ENCODE data around the gene ZNF598.
"Not testable (repeated sequence)": the region's sequence is repeated elsewhere in the genome, so short reads cannot be mapped to it uniquely, and the experiment has no call there.

The ZNF598 gene

GRCh38 chr16:2015947-2016208 lies 6.3 kb upstream of the ZNF598 start:
- no peak overlapping the region for H3K4me3 ChIP-seq (ENCODE audit: insufficient read depth, low read depth, low read length)
- no peak overlapping the region for H3K27ac ChIP-seq (ENCODE audit: insufficient read depth, low read depth, low read length, poor library complexity, severe bottlenecking)
- 92 to 93% methylated on average over 7 of the region's 7 CpGs for WGBS, 2 experiments
- peaks cover 34% of the 10 kb centered on the region for H3K27me3 ChIP-seq (ENCODE audit: control insufficient read depth, insufficient read depth, low read length, poor library complexity, severe bottlenecking)
- H3K36me3 ChIP-seq (ENCODE audit: control insufficient read depth, insufficient read depth, low read length): no peaks in the 10 kb centered on the region
- no peaks in the 10 kb centered on the region for H3K4me1 ChIP-seq (ENCODE audit: control insufficient read depth, insufficient read depth, low read length)
- H3K9me3 ChIP-seq (ENCODE audit: control insufficient read depth, low read length): no peaks in the 10 kb centered on the region

- no peaks in the 10 kb centered on the region for H3K9me3 ChIP-seq (ENCODE audit: control insufficient read depth, low read length)
- 91% methylated on average over 22 to 24 of the region's 24 CpGs for WGBS, 2 experiments
- no peak overlapping the region for H3K27ac ChIP-seq (ENCODE audit: insufficient read depth, low read depth, low read length, poor library complexity, severe bottlenecking)
- peaks cover 1% of the 10 kb centered on the region for H3K4me1 ChIP-seq (ENCODE audit: control insufficient read depth, insufficient read depth, low read length)
- peaks cover 28% of the 10 kb centered on the region for H3K27me3 ChIP-seq (ENCODE audit: control insufficient read depth, insufficient read depth, low read length, poor library complexity, severe bottlenecking)
- no peak overlapping the region for H3K4me3 ChIP-seq (ENCODE audit: insufficient read depth, low read depth, low read length)
- H3K36me3 ChIP-seq (ENCODE audit: control insufficient read depth, insufficient read depth, low read length): no peaks in the 10 kb centered on the region
Measured at GRCh38 chr16:2015117-2015946, 5.7 kb upstream of the ZNF598 start.

- no peak overlapping the region for H3K27ac ChIP-seq (ENCODE audit: insufficient read depth, low read depth, low read length, poor library complexity, severe bottlenecking)
- H3K4me3 ChIP-seq (ENCODE audit: insufficient read depth, low read depth, low read length): no peak overlapping the region
- no peaks in the 10 kb centered on the region for H3K9me3 ChIP-seq (ENCODE audit: control insufficient read depth, low read length)
- 91 to 94% methylated on average over 15 of the region's 15 CpGs for WGBS, 2 experiments
- no peaks in the 10 kb centered on the region for H3K36me3 ChIP-seq (ENCODE audit: control insufficient read depth, insufficient read depth, low read length)
- H3K27me3 ChIP-seq (ENCODE audit: control insufficient read depth, insufficient read depth, low read length, poor library complexity, severe bottlenecking): peaks cover 10% of the 10 kb centered on the region
- H3K4me1 ChIP-seq (ENCODE audit: control insufficient read depth, insufficient read depth, low read length): peaks cover 5% of the 10 kb centered on the region
Measured at GRCh38 chr16:2013527-2013926, 3.9 kb upstream of the ZNF598 start.

- not testable (repeated sequence) for H3K27ac ChIP-seq (ENCODE audit: insufficient read depth, low read depth, low read length, poor library complexity, severe bottlenecking); H3K36me3 ChIP-seq (ENCODE audit: control insufficient read depth, insufficient read depth, low read length); H3K27me3 ChIP-seq (ENCODE audit: control insufficient read depth, insufficient read depth, low read length, poor library complexity, severe bottlenecking); H3K9me3 ChIP-seq (ENCODE audit: control insufficient read depth, low read length); H3K4me3 ChIP-seq (ENCODE audit: insufficient read depth, low read depth, low read length)
- H3K4me1 ChIP-seq (ENCODE audit: control insufficient read depth, insufficient read depth, low read length): peaks cover 18% of the 10 kb centered on the region
- WGBS, 2 experiments: 88 to 92% methylated on average over 9 of the region's 9 CpGs
Measured at GRCh38 chr16:2011726-2012125, 2.1 kb upstream of the ZNF598 start.

GRCh38 chr16:2009164-2009711 lies 383 bp downstream of the ZNF598 start:
- Histone ChIP-seq H3K36me3 (ENCODE audit: control insufficient read depth, insufficient read depth, low read length) (no peaks in the 10 kb centered on the region), H3K27me3 (ENCODE audit: control insufficient read depth, insufficient read depth, low read length, poor library complexity, severe bottlenecking) (no peaks in the 10 kb centered on the region), H3K27ac (ENCODE audit: insufficient read depth, low read depth, low read length, poor library complexity, severe bottlenecking) (peak overlapping the region; percentile 42), H3K4me1 (ENCODE audit: control insufficient read depth, insufficient read depth, low read length) (peaks cover 32% of the 10 kb centered on the region), H3K4me3 (ENCODE audit: insufficient read depth, low read depth, low read length) (peak overlapping the region; percentile 95), H3K9me3 (ENCODE audit: control insufficient read depth, low read length) (no peaks in the 10 kb centered on the region)
- 0 to 1% methylated on average over 55 of the region's 55 CpGs for WGBS, 2 experiments

GRCh38 chr16:2008631-2009163 lies 924 bp downstream of the ZNF598 start:
- Histone ChIP-seq H3K36me3 (ENCODE audit: control insufficient read depth, insufficient read depth, low read length) (no peaks in the 10 kb centered on the region), H3K9me3 (ENCODE audit: control insufficient read depth, low read length) (no peaks in the 10 kb centered on the region), H3K27me3 (ENCODE audit: control insufficient read depth, insufficient read depth, low read length, poor library complexity, severe bottlenecking) (no peaks in the 10 kb centered on the region), H3K4me1 (ENCODE audit: control insufficient read depth, insufficient read depth, low read length) (peaks cover 34% of the 10 kb centered on the region), H3K27ac (ENCODE audit: insufficient read depth, low read depth, low read length, poor library complexity, severe bottlenecking) (no peak overlapping the region), H3K4me3 (ENCODE audit: insufficient read depth, low read depth, low read length) (peak overlapping the region; percentile 95)
- WGBS, 2 experiments: 15 to 17% methylated on average over 23 of the region's 23 CpGs

- no peaks in the 10 kb centered on the region for H3K36me3 ChIP-seq (ENCODE audit: control insufficient read depth, insufficient read depth, low read length)
- H3K27me3 ChIP-seq (ENCODE audit: control insufficient read depth, insufficient read depth, low read length, poor library complexity, severe bottlenecking): no peaks in the 10 kb centered on the region
- H3K4me3 ChIP-seq (ENCODE audit: insufficient read depth, low read depth, low read length): peak overlapping the region; percentile 95
- WGBS, 2 experiments: 91 to 94% methylated on average over 15 of the region's 15 CpGs
- H3K4me1 ChIP-seq (ENCODE audit: control insufficient read depth, insufficient read depth, low read length): peaks cover 34% of the 10 kb centered on the region
- H3K9me3 ChIP-seq (ENCODE audit: control insufficient read depth, low read length): no peaks in the 10 kb centered on the region
- no peak overlapping the region for H3K27ac ChIP-seq (ENCODE audit: insufficient read depth, low read depth, low read length, poor library complexity, severe bottlenecking)
Measured at GRCh38 chr16:2008009-2008526, 1.6 kb downstream of the ZNF598 start.

- H3K27ac ChIP-seq (ENCODE audit: insufficient read depth, low read depth, low read length, poor library complexity, severe bottlenecking): no peak overlapping the region
- peaks cover 34% of the 10 kb centered on the region for H3K4me1 ChIP-seq (ENCODE audit: control insufficient read depth, insufficient read depth, low read length)
- H3K4me3 ChIP-seq (ENCODE audit: insufficient read depth, low read depth, low read length): no peak overlapping the region
- WGBS, 2 experiments: 94 to 95% methylated on average over 16 of the region's 16 CpGs
- H3K27me3 ChIP-seq (ENCODE audit: control insufficient read depth, insufficient read depth, low read length, poor library complexity, severe bottlenecking): no peaks in the 10 kb centered on the region
- H3K9me3 ChIP-seq (ENCODE audit: control insufficient read depth, low read length): no peaks in the 10 kb centered on the region
- peaks cover 5% of the 10 kb centered on the region for H3K36me3 ChIP-seq (ENCODE audit: control insufficient read depth, insufficient read depth, low read length)
Measured at GRCh38 chr16:2007081-2007836, 2.4 kb downstream of the ZNF598 start.

GRCh38 chr16:2006317-2006716 lies 3.3 kb downstream of the ZNF598 start:
- no peaks in the 10 kb centered on the region for H3K9me3 ChIP-seq (ENCODE audit: control insufficient read depth, low read length)
- no peaks in the 10 kb centered on the region for H3K27me3 ChIP-seq (ENCODE audit: control insufficient read depth, insufficient read depth, low read length, poor library complexity, severe bottlenecking)
- H3K27ac ChIP-seq (ENCODE audit: insufficient read depth, low read depth, low read length, poor library complexity, severe bottlenecking): no peak overlapping the region
- H3K36me3 ChIP-seq (ENCODE audit: control insufficient read depth, insufficient read depth, low read length): peaks cover 14% of the 10 kb centered on the region
- WGBS, 2 experiments: 93 to 94% methylated on average over 8 of the region's 8 CpGs
- no peak overlapping the region for H3K4me3 ChIP-seq (ENCODE audit: insufficient read depth, low read depth, low read length)
- H3K4me1 ChIP-seq (ENCODE audit: control insufficient read depth, insufficient read depth, low read length): peaks cover 34% of the 10 kb centered on the region

GRCh38 chr16:2005646-2006045 lies 4.0 kb downstream of the ZNF598 start:
- no peak overlapping the region for H3K27ac ChIP-seq (ENCODE audit: insufficient read depth, low read depth, low read length, poor library complexity, severe bottlenecking)
- H3K27me3 ChIP-seq (ENCODE audit: control insufficient read depth, insufficient read depth, low read length, poor library complexity, severe bottlenecking): no peaks in the 10 kb centered on the region
- peaks cover 34% of the 10 kb centered on the region for H3K4me1 ChIP-seq (ENCODE audit: control insufficient read depth, insufficient read depth, low read length)

More at GRCh38 chr16:2005646-2006045, 4.0 kb downstream of the ZNF598 start:
- whole genome bisulfite sequencing, 2 experiments: 91 to 93% methylated on average over 21 of the region's 21 CpGs
- Histone ChIP-seq H3K9me3 (ENCODE audit: control insufficient read depth, low read length) (no peaks in the 10 kb centered on the region), H3K36me3 (ENCODE audit: control insufficient read depth, insufficient read depth, low read length) (peaks cover 21% of the 10 kb centered on the region), H3K4me3 (ENCODE audit: insufficient read depth, low read depth, low read length) (no peak overlapping the region)
